Uterus (tissue), 4 donors: ENCODE data around the gene NEXMIF. TPM values are rescaled to one million over a fixed set of nuclear protein-coding genes. Genes with fewer than 3 reads are reported as not detected.
"Not testable (repeated sequence)": the region's sequence is repeated elsewhere in the genome, so short reads cannot be mapped to it uniquely, and the experiment has no call there.

Experiments
- DNase-seq, 2 donors: peaks; one replicate each; pipeline ENCODE4 v3.0.0-alpha.2; 2019 to 2020
- H3K27ac ChIP-seq, 2 donors: fragments of 200-600 bp; sonication (generic); 1 replicate in 1 of 2; 2 replicates in 1 of 2; pipeline ENCODE4 v1.5.1; 2016 to 2018
- H3K27me3 ChIP-seq, 2 donors: fragments of 200-600 bp; sonication (generic); one replicate each; pipeline ENCODE4 v1.5.1; 2018 to 2019; ENCODE audit warnings: control low read depth in 1 of 2
- H3K36me3 ChIP-seq, 2 donors: fragments of 200-600 bp; sonication (generic); one replicate each; pipeline ENCODE4 v1.5.1; 2019; ENCODE audit warnings: control low read depth in 1 of 2
- H3K4me1 ChIP-seq, 2 donors: fragments of 200-600 bp; sonication (generic); one replicate each; pipeline ENCODE4 v1.5.1; 2018 to 2019; ENCODE audit warnings: control low read depth in 1 of 2
- H3K4me3 ChIP-seq, 2 donors: fragments of 200-600 bp; sonication (generic); 1 replicate in 1 of 2; 2 replicates in 1 of 2; pipeline ENCODE4 v1.5.1; 2018 to 2019; ENCODE audit warnings: mild to moderate bottlenecking in 1 of 2
- H3K9me3 ChIP-seq, 2 donors: fragments of 200-600 bp; sonication (generic); one replicate each; pipeline ENCODE4 v1.5.1; 2019; ENCODE audit warnings: control low read depth in 1 of 2
- POLR2A ChIP-seq, 2 donors: fragments of 450-650 bp; IDR thresholded peaks; one replicate each; pipeline ENCODE4 v1.6.1; 2016; ENCODE audit warnings: antibody characterized with exemption in 2 of 2, mild to moderate bottlenecking in 1 of 2, moderate library complexity in 1 of 2
- intact Hi-C: fragments of 100-400 bp; cut with DNase I; formaldehyde crosslinking; loops from one replicate; pipeline ENCODE4 v1.15.1; 2023; ENCODE audit warnings: low total_unique reads
- small RNA-seq: library from RNA; depleted of rRNA; stranded (forward); fragments of <200 nt; gene quantifications from one replicate; pipeline ENCODE3, GENCODE V24; 2016
- total RNA-seq, 4 donors: library from RNA; depleted of rRNA in 3 of 4; stranded (reverse); fragments of >200 nt in 3 of 4; gene quantifications; one replicate each; pipeline versions ENCODE4 v1.1.0 to v1.2.4, GENCODE V29; 2014 to 2023
- TF ChIP-seq, protein P1 (sequence below), 4 experiments: fragments of 200-600 bp in 2 of 4; fragments of 450-650 bp in 2 of 4; sonication (generic) in 2 of 4; IDR thresholded peaks; one replicate each; pipeline ENCODE4 v1.5.1; 2016 to 2019; ENCODE audit warnings: antibody characterized with exemption in 4 of 4, mild to moderate bottlenecking in 2 of 4, moderate library complexity in 1 of 4
- donor health status: DM: yes; HTN: yes; CAD: no.

The NEXMIF gene
- total RNA-seq, 4 donors from 2014 or later, result 0.77 to 10.0 (median 2.9) TPM

- DNase-seq, result no peak
- Histone ChIP-seq H3K4me3 (no peak overlapping the region), H3K9me3 (no peaks in the 10 kb centered on the region), H3K27ac (no peak overlapping the region), H3K36me3 (no peaks in the 10 kb centered on the region), H3K4me1 (no peaks in the 10 kb centered on the region), H3K27me3 (no peaks in the 10 kb centered on the region)
- intact Hi-C loops, result no loop called here
- no peak for TF ChIP-seq POLR2A (IDR thresholded peaks at IDR 0.05)
- TF ChIP-seq, protein P1, sequence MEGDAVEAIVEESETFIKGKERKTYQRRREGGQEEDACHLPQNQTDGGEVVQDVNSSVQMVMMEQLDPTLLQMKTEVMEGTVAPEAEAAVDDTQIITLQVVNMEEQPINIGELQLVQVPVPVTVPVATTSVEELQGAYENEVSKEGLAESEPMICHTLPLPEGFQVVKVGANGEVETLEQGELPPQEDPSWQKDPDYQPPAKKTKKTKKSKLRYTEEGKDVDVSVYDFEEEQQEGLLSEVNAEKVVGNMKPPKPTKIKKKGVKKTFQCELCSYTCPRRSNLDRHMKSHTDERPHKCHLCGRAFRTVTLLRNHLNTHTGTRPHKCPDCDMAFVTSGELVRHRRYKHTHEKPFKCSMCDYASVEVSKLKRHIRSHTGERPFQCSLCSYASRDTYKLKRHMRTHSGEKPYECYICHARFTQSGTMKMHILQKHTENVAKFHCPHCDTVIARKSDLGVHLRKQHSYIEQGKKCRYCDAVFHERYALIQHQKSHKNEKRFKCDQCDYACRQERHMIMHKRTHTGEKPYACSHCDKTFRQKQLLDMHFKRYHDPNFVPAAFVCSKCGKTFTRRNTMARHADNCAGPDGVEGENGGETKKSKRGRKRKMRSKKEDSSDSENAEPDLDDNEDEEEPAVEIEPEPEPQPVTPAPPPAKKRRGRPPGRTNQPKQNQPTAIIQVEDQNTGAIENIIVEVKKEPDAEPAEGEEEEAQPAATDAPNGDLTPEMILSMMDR (IDR thresholded peaks at IDR 0.05), result no peak
Observed at GRCh38 chrX:74736450-74736849, 188.8 kb downstream of the NEXMIF start.

GRCh38 chrX:74705269-74705668 lies 220.0 kb downstream of the NEXMIF start:
- H3K4me1 ChIP-seq, result no peaks in the 10 kb centered on the region
- no peaks in the 10 kb centered on the region for H3K36me3 ChIP-seq
- no peaks in the 10 kb centered on the region for H3K9me3 ChIP-seq
- H3K27ac ChIP-seq, result no peak overlapping the region
- TF ChIP-seq POLR2A (IDR thresholded peaks at IDR 0.05), result no peak
- TF ChIP-seq, protein P1 (IDR thresholded peaks at IDR 0.05), result no peak
- H3K4me3 ChIP-seq, result no peak overlapping the region
- peaks cover 0 to 7% of the 10 kb centered on the region in 2 donors for H3K27me3 ChIP-seq
- no peak for DNase-seq
- intact Hi-C loops, result no loop called here

- H3K9me3 ChIP-seq, H3K4me1 ChIP-seq, DNase-seq, H3K27me3 ChIP-seq, intact Hi-C loops, H3K27ac ChIP-seq, H3K4me3 ChIP-seq, H3K36me3 ChIP-seq: not testable (repeated sequence)
Observed at GRCh38 chrX:74701343-74701742, 223.9 kb downstream of the NEXMIF start.

DNA sequence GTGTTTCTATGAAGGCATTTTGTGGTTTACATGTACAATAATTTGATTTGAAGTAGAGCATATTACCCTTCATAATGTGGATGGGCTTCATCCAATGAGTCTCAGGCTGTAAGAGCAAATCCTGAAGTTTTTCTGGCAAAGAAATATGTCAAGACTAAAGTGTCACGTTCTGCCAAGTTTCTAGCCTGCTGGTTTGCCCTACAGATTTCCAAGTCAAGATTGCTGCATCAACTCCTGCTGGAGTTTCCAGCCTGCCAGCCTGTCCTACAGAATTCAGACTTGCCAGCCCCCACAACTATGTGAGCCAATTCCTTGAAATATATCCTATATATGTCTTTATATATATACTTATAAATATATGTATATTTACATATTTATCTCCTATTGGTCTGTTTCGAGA lies 240.8 kb downstream of the NEXMIF start:
- intact Hi-C loops, result no loop called here

More for the DNA sequence above, 240.8 kb downstream of the NEXMIF start:
- Histone ChIP-seq H3K9me3 (no peaks in the 10 kb centered on the region), H3K4me1 (no peaks in the 10 kb centered on the region), H3K36me3 (no peaks in the 10 kb centered on the region), H3K27me3 (no peaks in the 10 kb centered on the region), H3K27ac (no peak overlapping the region), H3K4me3 (no peak overlapping the region)
- TF ChIP-seq, protein P1 (IDR thresholded peaks at IDR 0.05), result no peak
- TF ChIP-seq POLR2A (IDR thresholded peaks at IDR 0.05), result no peak
- DNase-seq, result no peak

Small RNAs within 50 kb of the gene (small RNA-seq; reads per million reads assigned to genes)
- gene AL139395.1, result not detected

Other genes starting within 250 kb of the NEXMIF start
- gene ABCB7, start 230.8 kb upstream of the NEXMIF start, total RNA-seq, result 100 to 1,000 TPM in 1 of 4 donors, 10 to 100 TPM in 2, 1 to 10 TPM in 1; 1.5 to 134 (median 37.1) TPM